Activated CD8-positive, alpha-beta T cell treated with anti-CD3 and anti-CD28 coated beads, Interleukin-2, amount 10 ng/mL, durations not matched to agents 7 days and 5 days (primary cell): ENCODE data around the gene LRRC46. TPM values are rescaled to one million over a fixed set of nuclear protein-coding genes. Genes with fewer than 3 reads are reported as not detected.

ENCODE experiments used
- ATAC-seq: fragments of 150-1000 bp; cut with Tn5 transposase; one replicate; pipeline ENCODE4 v1.10.0; 2021; ENCODE audit warnings: moderate library complexity
- CTCF ChIA-PET: fragments of 350-600 bp; sonication (Branson Sonifier 250); formaldehyde crosslinking; loops from one replicate; lab custom pipeline; 2021; ENCODE audit warnings: antibody characterized with exemption; lab: Charles Lee
- POLR2A ChIA-PET: fragments of 350-600 bp; sonication (Branson Sonifier 250); formaldehyde crosslinking; loops from one replicate; lab custom pipeline; 2021; ENCODE audit warnings: antibody characterized with exemption; lab: Charles Lee
- DNase-seq: peaks from one replicate; pipeline ENCODE4 v3.0.0-alpha.2; 2020
- H3K27ac Mint-ChIP-seq: one replicate; pipeline ENCODE4 v1.8.0; 2021; ENCODE audit warnings: mild to moderate bottlenecking, mixed read lengths
- H3K27me3 Mint-ChIP-seq: one replicate; pipeline ENCODE4 v1.8.0; 2021; ENCODE audit warnings: low read depth, mixed read lengths
- H3K36me3 Mint-ChIP-seq: one replicate; pipeline ENCODE4 v1.8.0; 2021; ENCODE audit warnings: low read depth, mixed read lengths
- H3K4me1 Mint-ChIP-seq: one replicate; pipeline ENCODE4 v1.8.0; 2021; ENCODE audit warnings: low read depth, mixed read lengths
- H3K4me3 Mint-ChIP-seq: one replicate; pipeline ENCODE4 v1.8.0; 2021; ENCODE audit warnings: mild to moderate bottlenecking, mixed read lengths
- H3K9me3 Mint-ChIP-seq: one replicate; pipeline ENCODE4 v1.8.0; 2022; ENCODE audit warnings: mixed read lengths; ENCODE audit not compliant: insufficient read depth
- total RNA-seq, 2 experiments: library from RNA; stranded (reverse); gene quantifications; one replicate each; pipeline ENCODE4 v1.2.3, GENCODE V29; 2021

LRRC46 gene
- total RNA-seq, 2 experiments from 2014 or later, result 0.82 to 0.97 TPM

DNA sequence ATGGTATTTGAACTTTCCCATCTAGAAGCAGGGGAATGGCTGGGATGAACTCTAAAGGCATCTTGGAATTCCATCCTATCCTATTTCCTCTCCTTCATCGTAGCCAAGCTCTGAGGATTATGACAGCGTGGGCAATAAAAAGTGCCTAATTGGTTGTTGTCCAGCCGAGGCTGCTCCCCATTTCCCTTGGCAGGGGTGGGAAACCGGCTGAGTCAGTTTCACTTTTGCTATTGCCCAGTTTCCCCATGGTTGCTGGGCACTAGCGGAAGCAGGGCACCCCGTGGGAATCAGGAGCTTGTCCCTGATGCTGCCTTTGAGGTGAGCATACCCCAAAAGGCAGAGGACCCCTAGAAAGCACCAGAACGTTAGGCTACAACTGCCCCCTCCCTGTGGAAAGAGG is 50.8 kb downstream of the LRRC46 start:
- Mint-ChIP-seq H3K36me3 (no peaks in the 10 kb centered on the region), H3K4me3 (no peak overlapping the region), H3K27me3 (peaks cover 12% of the 10 kb centered on the region), H3K9me3 (no peaks in the 10 kb centered on the region), H3K27ac (no peak overlapping the region), H3K4me1 (peaks cover 19% of the 10 kb centered on the region)
- ChIA-PET CTCF (interaction anchor here (1.1 to 18.4 kb wide), 4 partner anchors 7 to 136 kb away, joined by 3 to 538 read pairs (median 4); partner anchors contain the start of genes SCRN2 and SP6), POLR2A (interaction anchor here (1.1 to 1.6 kb wide), 2 partner anchors 10 to 13 kb away, joined by 5 read pairs; no protein-coding TSS in a partner anchor)
- ATAC-seq, result no peak
- DNase-seq, result no peak

DNA sequence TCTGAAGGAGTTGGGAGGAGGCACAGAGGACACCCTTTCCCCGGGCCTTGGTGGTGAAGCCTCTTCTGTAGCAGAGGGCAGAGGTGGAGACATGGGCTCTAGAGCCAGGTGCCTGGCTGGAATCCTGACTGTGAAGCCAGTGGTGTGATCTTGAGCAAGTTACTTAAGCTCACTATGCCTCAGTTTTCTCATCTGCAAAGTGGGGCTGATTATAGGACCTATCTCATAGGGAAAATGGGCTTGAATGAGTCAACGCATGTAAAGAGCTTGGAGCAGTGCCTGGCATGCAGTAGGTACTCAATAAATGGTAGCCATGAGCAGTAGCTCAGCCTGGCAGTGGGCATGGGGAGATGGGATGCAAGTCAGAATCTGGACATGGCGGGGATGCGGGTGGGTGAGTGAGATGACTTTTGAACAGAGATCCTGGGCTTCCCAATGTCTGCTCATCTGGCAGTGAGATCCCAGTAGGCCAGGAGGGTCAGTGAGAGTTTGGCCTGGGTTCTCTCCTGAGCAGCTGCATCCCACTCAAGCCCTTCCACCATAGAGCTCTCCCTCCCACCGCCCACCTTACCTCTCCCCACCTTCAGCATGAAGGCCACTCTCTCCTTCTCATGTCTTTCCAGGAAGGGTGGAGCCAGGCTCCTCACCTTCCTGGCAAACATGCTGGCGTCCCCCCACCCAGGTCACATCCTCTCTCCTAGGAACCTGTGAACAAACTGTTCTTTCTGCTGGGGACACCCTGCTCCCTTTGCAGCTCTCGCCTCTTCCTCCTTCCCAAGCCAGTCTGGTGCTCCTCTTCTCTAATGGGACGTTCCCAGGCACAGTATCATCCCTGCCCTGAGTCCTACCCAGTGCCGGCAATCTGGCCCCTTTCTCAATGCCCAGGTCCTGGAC is 51.5 kb downstream of the LRRC46 start:
- peak overlapping the region; percentile 8 for H3K27ac Mint-ChIP-seq

DNA sequence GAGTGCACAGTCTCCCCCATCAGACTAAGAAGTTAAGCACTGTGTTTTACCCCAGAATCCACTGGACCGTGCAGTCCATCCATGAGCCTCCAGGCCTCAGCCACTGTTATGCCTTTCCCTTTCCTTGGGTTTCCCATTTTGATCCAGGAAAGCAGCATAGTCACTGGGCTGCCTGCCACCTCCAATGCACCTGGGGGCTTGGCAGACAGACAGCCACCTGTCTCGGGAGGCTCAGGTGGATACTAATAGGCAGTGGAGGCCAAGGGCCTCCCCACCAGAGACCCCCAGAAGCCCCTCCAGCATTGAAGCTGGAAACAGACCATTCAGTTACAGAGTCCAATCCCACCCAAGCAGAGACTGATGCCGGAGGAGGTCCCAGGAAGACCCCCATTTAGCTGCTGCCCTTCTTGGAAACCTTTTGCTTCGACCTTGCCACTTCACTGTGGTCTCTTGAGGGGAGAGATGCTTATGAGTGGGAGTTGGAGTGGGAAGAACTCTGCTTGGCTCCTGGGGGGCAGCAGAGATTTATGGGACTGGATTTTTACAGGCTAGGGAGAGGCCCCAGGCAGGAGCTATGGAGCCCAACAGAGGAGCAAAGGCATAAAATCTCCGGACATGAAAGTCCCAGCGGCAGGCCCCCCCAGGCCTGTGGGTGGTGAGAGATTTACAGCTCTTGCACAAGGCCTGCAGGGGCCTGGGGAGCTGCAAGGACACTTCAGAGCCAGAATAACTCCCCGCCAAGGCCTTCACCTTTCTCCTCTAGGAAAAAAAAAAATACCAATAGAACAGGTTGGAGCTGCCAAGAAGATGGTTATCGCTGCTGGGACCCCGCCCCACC is 52.3 kb downstream of the LRRC46 start:
- Mint-ChIP-seq H3K4me3 (no peak overlapping the region), H3K27ac (no peak overlapping the region), H3K4me1 (peaks cover 19% of the 10 kb centered on the region), H3K9me3 (no peaks in the 10 kb centered on the region), H3K27me3 (peaks cover 8% of the 10 kb centered on the region), H3K36me3 (no peaks in the 10 kb centered on the region)
- DNase-seq (no peak), ATAC-seq (no peak)
- ChIA-PET CTCF (interaction anchor here (0.7 to 18.4 kb wide), 4 partner anchors 36 to 95 kb away, joined by 3 to 538 read pairs (median 4); partner anchors contain the start of genes CDK5RAP3, OSBPL7, SCRN2 and SP6), POLR2A (interaction anchor here (0.7 kb wide), 2 partner anchors 41 to 150 kb away, joined by 3 read pairs; partner anchors contain the start of gene TBX21)

More for the DNA sequence above, 51.5 kb downstream of the LRRC46 start:
- Mint-ChIP-seq H3K9me3 (no peaks in the 10 kb centered on the region), H3K4me3 (no peak overlapping the region), H3K36me3 (no peaks in the 10 kb centered on the region), H3K4me1 (peaks cover 19% of the 10 kb centered on the region), H3K27me3 (peaks cover 12% of the 10 kb centered on the region)
- CTCF ChIA-PET, result interaction anchor here (1.1 to 18.4 kb wide), 2 partner anchors 35 to 135 kb away, joined by 3 to 538 read pairs; partner anchors contain the start of genes SCRN2 and SP6
- POLR2A ChIA-PET, result interaction anchor here (1.1 to 1.6 kb wide), 2 partner anchors 9 to 13 kb away, joined by 5 read pairs; no protein-coding TSS in a partner anchor
- DNase-seq, result no peak
- ATAC-seq, result no peak

DNA sequence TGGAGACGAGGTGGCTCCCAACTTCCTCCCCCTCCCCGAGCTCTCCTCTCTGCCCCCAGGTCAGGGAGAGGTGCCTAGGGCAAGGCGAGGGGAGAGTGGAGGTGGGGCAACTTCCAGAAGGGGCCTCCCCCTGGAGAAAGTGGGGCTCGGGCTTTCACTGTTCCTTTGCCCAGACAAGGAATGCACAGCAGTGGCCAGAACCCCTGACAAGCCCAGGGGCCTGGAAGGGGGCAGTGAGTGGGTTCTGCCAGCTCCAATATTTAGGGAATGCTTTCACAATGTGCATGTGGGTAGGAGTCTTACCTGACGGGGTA is 52.9 kb downstream of the LRRC46 start:
- peaks cover 19% of the 10 kb centered on the region for H3K4me1 Mint-ChIP-seq
- ATAC-seq (no peak), DNase-seq (no peak)

DNA sequence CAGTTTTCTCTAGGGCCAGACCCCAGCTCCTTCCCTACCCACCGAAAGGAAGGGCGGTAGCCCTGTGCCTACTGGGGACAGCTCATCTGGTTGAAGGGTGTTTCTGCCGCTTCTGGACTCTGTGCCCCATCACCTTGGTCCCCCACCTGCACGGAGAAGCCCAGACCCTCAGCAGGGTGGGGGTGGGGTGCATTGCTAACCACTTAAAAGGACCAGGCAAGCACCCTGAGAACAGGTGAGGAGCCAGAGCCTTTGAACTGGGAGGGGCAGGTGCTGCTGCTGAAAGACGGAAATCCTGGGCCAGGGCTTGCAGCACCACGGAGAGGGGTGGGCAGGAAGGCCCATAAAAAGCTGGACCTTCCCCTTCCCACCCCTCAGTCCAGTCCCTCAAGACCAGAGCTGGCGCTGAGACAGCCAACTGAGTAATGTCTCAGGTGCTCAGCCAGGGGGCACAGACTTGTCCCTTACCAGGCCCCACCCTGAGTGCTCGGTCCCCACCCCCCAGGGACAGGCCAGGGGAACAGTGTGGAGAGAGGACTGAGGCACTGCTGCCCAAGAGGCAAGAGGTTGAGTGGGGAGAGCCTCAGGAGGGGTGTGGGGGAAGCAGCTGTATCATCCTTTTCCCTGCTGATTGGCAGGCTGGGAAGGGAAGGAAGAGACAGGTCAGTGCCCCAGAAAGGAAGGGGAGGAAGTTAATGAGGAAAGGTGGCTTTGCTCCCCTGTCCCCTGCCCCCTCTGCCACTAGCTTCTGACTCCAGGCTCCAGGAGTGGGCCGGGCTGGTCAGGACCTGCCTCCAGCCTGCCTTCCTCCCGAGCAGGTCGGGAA is 53.6 kb downstream of the LRRC46 start:
- H3K4me1 Mint-ChIP-seq, result peaks cover 23% of the 10 kb centered on the region
- H3K27ac Mint-ChIP-seq, result no peak overlapping the region
- H3K36me3 Mint-ChIP-seq, result no peaks in the 10 kb centered on the region
- CTCF ChIA-PET, result interaction anchor here (0.8 to 18.4 kb wide), 8 partner anchors 9 to 100 kb away, joined by 3 to 538 read pairs (median 3); partner anchors contain the start of genes CDK5RAP3, SCRN2, SP2 and SP6
- no peak overlapping the region for H3K4me3 Mint-ChIP-seq
- ATAC-seq (no peak), DNase-seq (no peak)
- H3K9me3 Mint-ChIP-seq, result no peaks in the 10 kb centered on the region
- POLR2A ChIA-PET, result interaction anchor here (0.7 to 2.3 kb wide), 4 partner anchors 10 to 54 kb away, joined by 3 to 10 read pairs (median 5); partner anchors contain the start of genes LRRC46 and MRPL10
- peaks cover 4% of the 10 kb centered on the region for H3K27me3 Mint-ChIP-seq

More for the DNA sequence above, 52.9 kb downstream of the LRRC46 start:
- peaks cover 4% of the 10 kb centered on the region for H3K27me3 Mint-ChIP-seq
- no peak overlapping the region for H3K4me3 Mint-ChIP-seq
- no peaks in the 10 kb centered on the region for H3K9me3 Mint-ChIP-seq
- H3K27ac Mint-ChIP-seq, result no peak overlapping the region
- H3K36me3 Mint-ChIP-seq, result no peaks in the 10 kb centered on the region
- ChIA-PET POLR2A (interaction anchor here (0.7 to 1.4 kb wide), 4 partner anchors 11 to 151 kb away, joined by 3 to 6 read pairs (median 4); partner anchors contain the start of gene TBX21), CTCF (interaction anchor here (0.7 to 18.4 kb wide), 7 partner anchors 9 to 100 kb away, joined by 3 to 538 read pairs (median 3); partner anchors contain the start of genes CDK5RAP3, OSBPL7, SCRN2 and SP6)

Other genes starting within 250 kb of the LRRC46 start
- 100 to 1,000 TPM; 413 to 427 TPM for gene KPNB1, start 181.8 kb upstream of the LRRC46 start, total RNA-seq
- gene TBKBP1, start 137.5 kb upstream of the LRRC46 start, total RNA-seq, result 1 to 10 TPM; 2.4 to 3.7 TPM
- gene TBX21, start 98.4 kb upstream of the LRRC46 start, total RNA-seq, result 10 to 100 TPM; 27.4 to 27.5 TPM
- gene OSBPL7, start 9.9 kb upstream of the LRRC46 start, total RNA-seq, result 10 to 100 TPM; 33.0 to 33.6 TPM
- 10 to 100 TPM; 37.9 to 41.6 TPM for gene MRPL10, start 129 bp upstream of the LRRC46 start, total RNA-seq
- 10 to 100 TPM; 24.1 to 24.8 TPM for gene SCRN2, start 9.6 kb downstream of the LRRC46 start, total RNA-seq
- gene SP6, start 19.5 kb downstream of the LRRC46 start, total RNA-seq, result under 1 TPM in 1 of 2 experiments, not detected in 1; 0.05 TPM
- gene SP2, start 64.6 kb downstream of the LRRC46 start, total RNA-seq, result 10 to 100 TPM; 23.7 to 24.5 TPM
- 10 to 100 TPM; 37.9 to 44.0 TPM for gene PNPO, start 109.9 kb downstream of the LRRC46 start, total RNA-seq
- not detected for gene PRR15L, start 126.2 kb downstream of the LRRC46 start, total RNA-seq
- gene CDK5RAP3, start 139.4 kb downstream of the LRRC46 start, total RNA-seq, result 100 to 1,000 TPM; 186 to 196 TPM
- gene COPZ2, start 206.1 kb downstream of the LRRC46 start, total RNA-seq, result 1 to 10 TPM; 5.1 to 5.5 TPM
- 10 to 100 TPM; 44.1 to 50.7 TPM for gene NFE2L1, start 216.7 kb downstream of the LRRC46 start, total RNA-seq